Heart left ventricle (tissue), 16 donors: ENCODE data around the gene MARCHF10. TPM values are rescaled to one million over a fixed set of nuclear protein-coding genes. Genes with fewer than 3 reads are reported as not detected.

Experiments
- ATAC-seq, 4 donors: fragments of 200-7000 bp; cut with Tn5 transposase; one replicate each; pipeline ENCODE4 v1.9.1; 2020 to 2022; ENCODE audit warnings: moderate library complexity in 4 of 4, mild to moderate bottlenecking in 3 of 4, moderate number of reproducible peaks in 1 of 4
- DNase-seq, 5 donors: peaks; one replicate each; pipeline ENCODE4 v3.0.0-alpha.2; 2020
- H3K27ac ChIP-seq, 12 donors: fragments of 200-600 bp; sonication (generic) in 4 of 12; one replicate each; pipeline versions ENCODE4 v1.5.0 to v1.8.0; 2016 to 2022; ENCODE audit warnings: mild to moderate bottlenecking in 2 of 12
- H3K27me3 ChIP-seq, 9 donors: fragments of 200-600 bp; sonication (generic) in 2 of 9; one replicate each; pipeline versions ENCODE4 v1.5.1 to v1.8.0; 2016 to 2022; ENCODE audit warnings: mild to moderate bottlenecking in 3 of 9
- H3K36me3 ChIP-seq, 9 donors: fragments of 200-600 bp; sonication (generic) in 2 of 9; one replicate each; pipeline versions ENCODE4 v1.5.0 to v1.8.0; 2018 to 2022; ENCODE audit warnings: mild to moderate bottlenecking in 2 of 9
- H3K4me1 ChIP-seq, 12 donors: fragments of 200-600 bp; sonication (generic) in 4 of 12; one replicate each; pipeline versions ENCODE4 v1.5.0 to v1.8.0; 2016 to 2022; ENCODE audit warnings: mild to moderate bottlenecking in 3 of 12
- H3K4me3 ChIP-seq, 12 donors: fragments of 200-600 bp; sonication (generic) in 4 of 12; one replicate each; pipeline versions ENCODE4 v1.5.0 to v1.8.0; 2017 to 2022; ENCODE audit warnings: mild to moderate bottlenecking in 9 of 12, moderate library complexity in 4 of 12
- H3K9me3 ChIP-seq, 12 donors: fragments of 200-600 bp; sonication (generic) in 4 of 12; one replicate each; pipeline versions ENCODE4 v1.5.0 to v1.8.0; 2016 to 2022; ENCODE audit warnings: mild to moderate bottlenecking in 1 of 12
- POLR2A ChIP-seq, 2 donors: fragments of 450-650 bp; IDR thresholded peaks; one replicate each; pipeline ENCODE4 v1.6.1; 2017; ENCODE audit warnings: antibody characterized with exemption in 2 of 2, mild to moderate bottlenecking in 2 of 2, moderate library complexity in 2 of 2
- whole genome bisulfite sequencing, 4 donors: extraction: QIAGEN DNeasy Blood & Tissue Kit in 2 of 4; methylation state at CpG; one replicate each; pipeline versions ENCODE4 v1.1.5 to v1.1.7; 2013 to 2018; 5-methylcytosine and 5-hydroxymethylcytosine counted together
- intact Hi-C, 10 donors: fragments of 100-400 bp; cut with DNase I; formaldehyde crosslinking; loops; one replicate each; pipeline versions ENCODE4 v1.11.1 to v1.14.2; 2022
- polyA plus RNA-seq, 2 donors: library from polyadenylated mRNA; stranded (reverse); fragments of 200-250 nt; gene quantifications; one replicate each; pipeline ENCODE4 v1.2.3, GENCODE V29; 2013
- total RNA-seq, 9 donors: library from RNA; depleted of rRNA in 2 of 9; stranded (reverse); fragments of >200 nt in 2 of 9; fragmentation: NEBNext Ultra II Directional in 3 of 9; extraction: Animal tissue kit (Norgen Biotek cat#: 25700) in 3 of 9; gene quantifications; one replicate each; pipeline versions ENCODE4 v1.1.0 to v1.2.4, GENCODE V29; 2016 to 2023
- TF ChIP-seq, protein P1 (sequence below), 12 donors: fragments of 200-600 bp; sonication (generic) in 4 of 12; IDR thresholded peaks; one replicate each; pipeline versions ENCODE4 v1.5.0 to v1.8.0; 2018 to 2022; ENCODE audit warnings: antibody characterized with exemption in 12 of 12, mild to moderate bottlenecking in 5 of 12
- donor health status: ischemic (EF 13 %, LVEDD 7.1; RV severe dilation, severe dysfunction).
- donor health status: healthy with polysubstance abuse.
- donor health status: DM: no; HTN: yes; CAD: no.
- donor health status: DM: no; HTN: no; CAD: no.
- donor health status: ischemic (EF 25% LVEDD 6.9; RV normal size, moderate dysfunction).
- donor health status: ischemic (EF 25% LVEDD 5.7; RV mildly dilated, moderate dysfunction).
- donor health status: healthy.
- donor health status: DM: yes; HTN: yes; CAD: no.
- donor health status: ischemic (EF 35%, LVEDD 5.7; RV mildly dilated, moderate dysfunction).
- donor health status: nonischemic (EF 11% LVEDD 7.7; RV severe dilation, severe dysfunction).
- donor health status: DM: yes; HTN: yes; CAD: no.
- donor health status: PGD.
- donor health status: ischemic (EF 29% LVEDD 5.4; RV normal size, mild dysfunction).
- donor health status: nonischemic (EF 23%, LVEDD 6.1; RV moderate dilation, normal function).

MARCHF10 gene
- total and polyA plus RNA-seq, 11 donors: not detected

GRCh38 chr17:62717889-62718288 is 90.2 kb downstream of the MARCHF10 start:
- H3K27ac ChIP-seq: no peak overlapping the region
- ATAC-seq (no peak), DNase-seq (peak in 1 of 5 donors; percentile 2)
- intact Hi-C loops: no loop called here
- no peak overlapping the region for H3K4me3 ChIP-seq
- no peaks in the 10 kb centered on the region for H3K4me1 ChIP-seq
- no peak for TF ChIP-seq POLR2A (IDR thresholded peaks at IDR 0.05)
- TF ChIP-seq, protein P1, sequence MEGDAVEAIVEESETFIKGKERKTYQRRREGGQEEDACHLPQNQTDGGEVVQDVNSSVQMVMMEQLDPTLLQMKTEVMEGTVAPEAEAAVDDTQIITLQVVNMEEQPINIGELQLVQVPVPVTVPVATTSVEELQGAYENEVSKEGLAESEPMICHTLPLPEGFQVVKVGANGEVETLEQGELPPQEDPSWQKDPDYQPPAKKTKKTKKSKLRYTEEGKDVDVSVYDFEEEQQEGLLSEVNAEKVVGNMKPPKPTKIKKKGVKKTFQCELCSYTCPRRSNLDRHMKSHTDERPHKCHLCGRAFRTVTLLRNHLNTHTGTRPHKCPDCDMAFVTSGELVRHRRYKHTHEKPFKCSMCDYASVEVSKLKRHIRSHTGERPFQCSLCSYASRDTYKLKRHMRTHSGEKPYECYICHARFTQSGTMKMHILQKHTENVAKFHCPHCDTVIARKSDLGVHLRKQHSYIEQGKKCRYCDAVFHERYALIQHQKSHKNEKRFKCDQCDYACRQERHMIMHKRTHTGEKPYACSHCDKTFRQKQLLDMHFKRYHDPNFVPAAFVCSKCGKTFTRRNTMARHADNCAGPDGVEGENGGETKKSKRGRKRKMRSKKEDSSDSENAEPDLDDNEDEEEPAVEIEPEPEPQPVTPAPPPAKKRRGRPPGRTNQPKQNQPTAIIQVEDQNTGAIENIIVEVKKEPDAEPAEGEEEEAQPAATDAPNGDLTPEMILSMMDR (IDR thresholded peaks at IDR 0.05): no peak
- no peaks in the 10 kb centered on the region for H3K36me3 ChIP-seq
- 91 to 95% (median 94%) methylated on average over 8 of the region's 8 CpGs for WGBS, 4 donors
- H3K9me3 ChIP-seq: no peaks in the 10 kb centered on the region
- no peaks in the 10 kb centered on the region for H3K27me3 ChIP-seq

DNA sequence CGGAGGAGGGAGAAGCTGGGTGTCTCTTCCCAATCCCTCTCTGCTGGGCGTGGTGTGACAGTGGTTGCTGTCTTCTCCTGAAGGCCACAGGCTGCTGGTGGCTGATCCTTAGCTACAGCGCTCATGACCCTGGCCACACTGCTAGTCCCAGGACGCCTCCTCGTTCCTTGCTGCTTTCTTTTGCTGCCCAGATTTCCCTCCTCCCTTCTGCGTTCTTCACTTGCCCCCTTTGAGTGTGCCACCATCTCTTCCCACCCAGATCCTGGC is 90.6 kb downstream of the MARCHF10 start:
- H3K36me3 ChIP-seq: no peaks in the 10 kb centered on the region
- no peaks in the 10 kb centered on the region for H3K4me1 ChIP-seq
- intact Hi-C loops: no loop called here
- no peaks in the 10 kb centered on the region for H3K27me3 ChIP-seq
- no peak for DNase-seq
- H3K9me3 ChIP-seq: no peaks in the 10 kb centered on the region
- no peak for ATAC-seq
- WGBS, 4 donors: 95 to 98% (median 96%) methylated on average over 6 of the region's 6 CpGs
- no peak overlapping the region for H3K27ac ChIP-seq
- no peak for TF ChIP-seq POLR2A (IDR thresholded peaks at IDR 0.05)
- TF ChIP-seq, protein P1 (IDR thresholded peaks at IDR 0.05): no peak
- no peak overlapping the region for H3K4me3 ChIP-seq

GRCh38 chr17:62716834-62717588 is 91.1 kb downstream of the MARCHF10 start:
- 90 to 93% (median 92%) methylated on average over 20 to 23 of the region's 23 CpGs for WGBS, 4 donors
- Histone ChIP-seq H3K36me3 (no peaks in the 10 kb centered on the region), H3K9me3 (no peaks in the 10 kb centered on the region), H3K4me1 (no peaks in the 10 kb centered on the region), H3K27ac (no peak overlapping the region), H3K4me3 (no peak overlapping the region), H3K27me3 (no peaks in the 10 kb centered on the region)
- intact Hi-C loops: no loop called here
- DNase-seq: peak in 1 of 5 donors; percentile 10
- no peak for TF ChIP-seq POLR2A (IDR thresholded peaks at IDR 0.05)
- TF ChIP-seq, protein P1 (IDR thresholded peaks at IDR 0.05): no peak
- no peak for ATAC-seq

DNA sequence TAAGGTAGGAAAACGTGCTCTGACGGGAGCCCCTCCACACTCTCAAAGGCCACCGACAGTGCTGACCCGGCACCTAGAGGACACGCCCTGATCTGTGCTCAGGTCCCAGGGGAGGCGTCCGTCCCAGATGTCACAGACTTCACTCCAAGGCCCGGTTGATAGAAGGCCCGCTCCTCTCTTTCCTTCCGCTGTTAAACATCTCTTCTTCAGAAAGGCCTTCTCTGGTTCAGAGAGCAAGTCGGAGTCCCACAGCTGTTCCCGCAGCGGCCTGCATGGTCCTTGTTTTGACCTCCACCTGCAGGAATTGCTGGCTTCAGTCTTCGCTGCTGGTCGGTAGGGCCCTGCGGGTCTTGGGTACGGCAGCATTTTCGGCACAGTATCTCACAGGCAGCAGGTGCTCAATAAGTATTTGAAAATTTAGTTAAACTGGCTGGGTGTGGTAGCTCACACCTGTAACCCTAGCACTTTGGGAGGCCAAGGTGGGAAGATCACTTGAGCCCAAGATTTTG is 92.2 kb downstream of the MARCHF10 start:
- DNase-seq (peak in 1 of 5 donors; percentile 10), ATAC-seq (no peak)
- no peak overlapping the region for H3K27ac ChIP-seq
- TF ChIP-seq, protein P1 (IDR thresholded peaks at IDR 0.05): no peak
- TF ChIP-seq POLR2A (IDR thresholded peaks at IDR 0.05): no peak
- WGBS, 4 donors: 95 to 97% (median 96%) methylated on average over 18 of the region's 18 CpGs
- H3K27me3 ChIP-seq: no peaks in the 10 kb centered on the region
- intact Hi-C loops: no loop called here
- no peaks in the 10 kb centered on the region for H3K36me3 ChIP-seq
- no peak overlapping the region for H3K4me3 ChIP-seq
- no peaks in the 10 kb centered on the region for H3K9me3 ChIP-seq
- peaks cover 0 to 2% (median 0%) of the 10 kb centered on the region in 12 donors for H3K4me1 ChIP-seq
